GM21367 (cell line): Measurements from ENCODE around the gene ATG14.
"Not testable (repeated sequence)": the region's sequence is repeated elsewhere in the genome, so short reads cannot be mapped to it uniquely, and the experiment has no call there.

ENCODE experiments used
- ATAC-seq: cut with Tn5 transposase; IDR thresholded peaks from one replicate; pipeline ENCODE4 v1.9.1; 2021; ENCODE audit not compliant: unreplicated experiment

Gene ATG14

GRCh38 chr14:55411426-55412389, at the start of gene ATG14:
ATG14 (minus strand) TSS chr14:55411830; CDS start chr14:55411822, 8 bp downstream.
- ATAC-seq = peak; percentile 97

GRCh38 chr14:55458800-55459515, 47.3 kb upstream of the ATG14 start:
- ATAC-seq = peak; percentile 64

GRCh38 chr14:55457496-55457895, 45.9 kb upstream of the ATG14 start:
- ATAC-seq = no peak

GRCh38 chr14:55456411-55456810, 44.8 kb upstream of the ATG14 start:
- not testable (repeated sequence) for ATAC-seq

- ATAC-seq = no peak
Measured at GRCh38 chr14:55454264-55455002, 42.8 kb upstream of the ATG14 start.

GRCh38 chr14:55451950-55452349, 40.3 kb upstream of the ATG14 start:
- no peak for ATAC-seq

GRCh38 chr14:55451398-55451797, 39.8 kb upstream of the ATG14 start:
- ATAC-seq = no peak

- ATAC-seq = no peak
Measured at GRCh38 chr14:55450987-55451386, 39.4 kb upstream of the ATG14 start.

GRCh38 chr14:55450539-55450938, 38.9 kb upstream of the ATG14 start:
- ATAC-seq = no peak

GRCh38 chr14:55450124-55450523, 38.5 kb upstream of the ATG14 start:
- no peak for ATAC-seq

GRCh38 chr14:55449116-55449515, 37.5 kb upstream of the ATG14 start:
- no peak for ATAC-seq

- no peak for ATAC-seq
Measured at GRCh38 chr14:55448141-55448614, 36.5 kb upstream of the ATG14 start.

GRCh38 chr14:55446833-55447232, 35.2 kb upstream of the ATG14 start:
- ATAC-seq = no peak

- no peak for ATAC-seq
Measured at GRCh38 chr14:55446127-55446736, 34.6 kb upstream of the ATG14 start.

GRCh38 chr14:55441286-55441685, 29.7 kb upstream of the ATG14 start:
- ATAC-seq = no peak

GRCh38 chr14:55440385-55440784, 28.8 kb upstream of the ATG14 start, which contains the start of gene TBPL2:
TBPL2 (minus strand) TSS chr14:55440616; CDS start chr14:55440449, 167 bp downstream.
- ATAC-seq = no peak

- ATAC-seq = no peak
Measured at GRCh38 chr14:55438066-55438683, 26.5 kb upstream of the ATG14 start.

GRCh38 chr14:55436931-55437330, 25.3 kb upstream of the ATG14 start:
- ATAC-seq = no peak

- ATAC-seq = no peak
Measured at GRCh38 chr14:55436519-55436918, 24.9 kb upstream of the ATG14 start.

- ATAC-seq = no peak
Measured at GRCh38 chr14:55434805-55435174, 23.2 kb upstream of the ATG14 start.
